ENCODE results near the gene TRMT10C. TPM values are rescaled to one million over a fixed set of nuclear protein-coding genes. Genes with fewer than 3 reads are reported as not detected.

TRMT10C gene
- total and polyA plus RNA-seq, 12 donors, result 10.4 to 81.3 (median 24.9) TPM

DNA sequence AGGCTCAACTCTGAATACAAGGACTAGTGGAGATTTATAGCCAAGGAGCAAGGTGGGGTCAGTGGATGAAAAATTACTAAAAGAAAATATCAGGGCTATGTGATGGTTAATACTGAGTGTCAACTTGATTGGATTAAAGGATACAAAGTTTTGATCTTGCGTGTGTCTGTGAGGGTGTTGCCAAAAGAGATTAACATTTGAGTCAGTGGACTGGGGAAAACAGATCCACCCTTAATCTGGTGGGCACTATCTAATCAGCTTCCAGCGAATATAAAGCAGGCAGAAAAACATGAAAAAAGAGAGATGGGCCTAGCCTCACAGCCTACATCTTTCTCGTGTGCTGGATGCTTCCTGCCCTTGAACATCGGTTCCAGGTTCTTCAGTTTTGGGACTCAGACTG is 34.2 kb upstream of the TRMT10C start:
- no peaks in the 10 kb centered on the region for H3K9me3 ChIP-seq (replicated peaks in 1 of 3)
- intact Hi-C loops (cut with DNase I), result no loop called here
- no peaks in the 10 kb centered on the region for H3K4me1 ChIP-seq (replicated peaks in 1 of 2)
- no peak overlapping the region for H3K4me3 ChIP-seq
- H3K27me3 ChIP-seq, result no peaks in the 10 kb centered on the region
- TF ChIP-seq, protein P1, sequence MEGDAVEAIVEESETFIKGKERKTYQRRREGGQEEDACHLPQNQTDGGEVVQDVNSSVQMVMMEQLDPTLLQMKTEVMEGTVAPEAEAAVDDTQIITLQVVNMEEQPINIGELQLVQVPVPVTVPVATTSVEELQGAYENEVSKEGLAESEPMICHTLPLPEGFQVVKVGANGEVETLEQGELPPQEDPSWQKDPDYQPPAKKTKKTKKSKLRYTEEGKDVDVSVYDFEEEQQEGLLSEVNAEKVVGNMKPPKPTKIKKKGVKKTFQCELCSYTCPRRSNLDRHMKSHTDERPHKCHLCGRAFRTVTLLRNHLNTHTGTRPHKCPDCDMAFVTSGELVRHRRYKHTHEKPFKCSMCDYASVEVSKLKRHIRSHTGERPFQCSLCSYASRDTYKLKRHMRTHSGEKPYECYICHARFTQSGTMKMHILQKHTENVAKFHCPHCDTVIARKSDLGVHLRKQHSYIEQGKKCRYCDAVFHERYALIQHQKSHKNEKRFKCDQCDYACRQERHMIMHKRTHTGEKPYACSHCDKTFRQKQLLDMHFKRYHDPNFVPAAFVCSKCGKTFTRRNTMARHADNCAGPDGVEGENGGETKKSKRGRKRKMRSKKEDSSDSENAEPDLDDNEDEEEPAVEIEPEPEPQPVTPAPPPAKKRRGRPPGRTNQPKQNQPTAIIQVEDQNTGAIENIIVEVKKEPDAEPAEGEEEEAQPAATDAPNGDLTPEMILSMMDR (IDR thresholded peaks at IDR 0.05), result no peak
- TF ChIP-seq POLR2A (IDR thresholded peaks at IDR 0.05), result no peak
- no peak for DNase-seq
- 61 to 83% (median 75%) methylated on average over 4 of the region's 4 CpGs for WGBS, 4 donors
- H3K27ac ChIP-seq, result no peak overlapping the region
- no peaks in the 10 kb centered on the region for H3K36me3 ChIP-seq (replicated peaks in 1 of 2)

DNA sequence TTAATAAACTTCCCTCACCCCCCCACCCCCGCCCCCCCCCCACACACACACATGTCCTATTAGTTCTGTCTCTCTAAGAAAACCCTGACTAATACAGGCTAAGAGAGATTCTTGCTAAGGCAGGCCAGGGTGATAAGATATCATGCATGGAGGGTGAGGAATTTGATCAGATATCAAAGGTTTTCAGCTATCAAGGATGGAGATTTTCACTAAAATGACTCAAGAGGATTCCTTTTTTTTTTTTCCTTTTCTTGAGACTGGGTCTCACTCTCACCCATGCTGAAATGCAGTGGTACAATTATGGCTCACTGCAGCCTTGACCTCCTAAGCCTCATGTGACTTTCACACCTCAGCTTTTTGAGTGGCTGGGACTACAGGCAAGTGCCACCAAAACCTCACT is 33.8 kb upstream of the TRMT10C start:
- DNase-seq, result no peak
- intact Hi-C loops (cut with DNase I), result no loop called here
- TF ChIP-seq, protein P1 (IDR thresholded peaks at IDR 0.05), result no peak
- TF ChIP-seq POLR2A (IDR thresholded peaks at IDR 0.05), result no peak
- WGBS, 4 donors, result 20 to 43% (median 27%) methylated on average over 1 of the region's 1 CpG
- H3K27me3 ChIP-seq, result no peaks in the 10 kb centered on the region
- H3K36me3 ChIP-seq (replicated peaks in 1 of 2), result no peaks in the 10 kb centered on the region
- H3K4me3 ChIP-seq, result no peak overlapping the region
- no peaks in the 10 kb centered on the region for H3K9me3 ChIP-seq (replicated peaks in 1 of 3)
- no peak overlapping the region for H3K27ac ChIP-seq
- H3K4me1 ChIP-seq (replicated peaks in 1 of 2), result no peaks in the 10 kb centered on the region

DNA sequence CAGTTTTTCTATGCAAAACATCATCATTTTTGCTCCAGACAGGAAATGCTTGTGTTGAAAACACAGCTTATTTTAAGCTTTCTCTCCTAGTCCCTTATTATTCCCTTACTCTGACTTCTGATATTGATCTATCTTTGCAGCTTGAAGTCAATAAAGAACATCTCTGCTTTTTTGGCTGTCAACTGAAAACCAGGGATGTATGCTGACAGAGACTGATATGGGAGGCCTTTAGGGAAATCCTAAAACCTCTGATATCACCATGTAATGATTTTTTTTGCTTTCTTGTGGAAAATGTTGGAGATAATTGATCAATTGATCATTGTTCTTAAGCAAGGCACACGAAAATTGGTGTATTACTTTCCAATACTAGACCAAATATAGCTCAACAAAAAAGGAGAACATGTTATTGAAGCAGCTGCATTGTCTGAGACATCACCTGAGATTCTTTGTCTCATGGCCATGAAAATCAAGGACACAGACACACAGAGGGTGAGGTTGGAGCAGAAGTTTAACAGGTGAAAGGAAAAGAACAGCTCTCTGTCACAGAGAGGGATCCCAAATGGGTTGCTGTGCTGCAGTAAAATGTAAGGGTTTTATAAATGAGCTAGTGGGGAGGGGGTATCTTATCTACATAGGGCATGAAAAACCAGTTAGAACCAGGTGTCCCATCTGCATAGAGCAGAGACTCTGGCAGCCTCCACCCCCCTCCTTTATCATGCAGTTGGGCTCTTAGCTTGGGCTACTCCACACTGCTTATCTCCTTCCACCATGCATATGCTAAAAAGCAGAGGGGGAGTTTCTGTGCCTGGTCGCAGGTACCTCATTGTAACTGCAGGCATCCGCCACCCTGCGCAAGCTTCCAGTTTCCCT is 31.6 kb upstream of the TRMT10C start:
- intact Hi-C loops (cut with DNase I), result no loop called here
- 69 to 86% (median 78%) methylated on average over 2 to 4 of the region's 4 CpGs for WGBS, 4 donors

DNA sequence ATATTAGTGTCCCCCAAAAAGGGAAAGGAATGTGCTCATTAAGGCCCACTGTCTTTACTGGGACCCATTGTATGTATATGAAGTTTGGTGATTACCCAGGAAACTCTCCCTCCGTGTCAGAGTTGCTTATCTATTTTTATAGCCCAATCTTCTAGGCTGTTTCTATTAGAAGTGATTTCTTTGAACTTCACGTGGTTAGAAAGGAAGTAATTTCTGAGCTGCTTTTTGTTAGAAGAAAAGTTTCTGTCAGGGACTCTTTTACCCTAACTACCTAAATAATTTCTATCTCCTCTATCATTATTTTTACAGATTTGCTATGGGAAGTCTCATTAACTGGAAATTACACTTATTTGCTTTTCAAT is 31.0 kb upstream of the TRMT10C start:
- intact Hi-C loops (cut with DNase I), result no loop called here
- Histone ChIP-seq H3K27ac (no peak overlapping the region), H3K9me3 (replicated peaks in 1 of 3) (no peaks in the 10 kb centered on the region), H3K27me3 (no peaks in the 10 kb centered on the region), H3K4me1 (replicated peaks in 1 of 2) (no peaks in the 10 kb centered on the region), H3K4me3 (no peak overlapping the region), H3K36me3 (replicated peaks in 1 of 2) (no peaks in the 10 kb centered on the region)
- TF ChIP-seq, protein P1 (IDR thresholded peaks at IDR 0.05), result no peak
- TF ChIP-seq POLR2A (IDR thresholded peaks at IDR 0.05), result no peak
- DNase-seq, result no peak
- WGBS, 4 donors, result 54 to 77% (median 65%) methylated on average over 2 of the region's 2 CpGs

More for the DNA sequence above, 31.6 kb upstream of the TRMT10C start:
- Histone ChIP-seq H3K36me3 (replicated peaks in 1 of 2) (no peaks in the 10 kb centered on the region), H3K27ac (no peak overlapping the region), H3K27me3 (no peaks in the 10 kb centered on the region), H3K4me1 (replicated peaks in 1 of 2) (no peaks in the 10 kb centered on the region), H3K9me3 (replicated peaks in 1 of 3) (no peaks in the 10 kb centered on the region), H3K4me3 (no peak overlapping the region)
- no peak for TF ChIP-seq POLR2A (IDR thresholded peaks at IDR 0.05)
- TF ChIP-seq, protein P1 (IDR thresholded peaks at IDR 0.05), result no peak
- DNase-seq, result no peak

All from adrenal gland (tissue), 12 donors.